Epithelial cell of esophagus (primary cell): Measurements from ENCODE around the gene MESP2.
"Not testable (repeated sequence)": the region's sequence is repeated elsewhere in the genome, so short reads cannot be mapped to it uniquely, and the experiment has no call there.

Source experiments
- DNase-seq: peaks from one replicate; pipeline ENCODE4 v3.0.0; 2010; ENCODE audit warnings: low read depth
- H3K4me3 ChIP-seq: 2 replicates; pipeline ENCODE4 v1.5.1; 2011; ENCODE audit warnings: mild to moderate bottlenecking, low read length, control low read depth
- CTCF ChIP-seq: IDR thresholded peaks from 2 replicates; pipeline ENCODE4 v1.5.1; 2011; ENCODE audit warnings: low read depth, mild to moderate bottlenecking, low read length, control low read depth, inconsistent platforms; ENCODE audit not compliant: insufficient read depth; ENCODE audit errors: missing control alignments

MESP2 gene

GRCh38 chr15:89783861-89784685 lies 7.9 kb downstream of the MESP2 start:
- no peak for TF ChIP-seq CTCF
- DNase-seq: no peak
- H3K4me3 ChIP-seq: no peak overlapping the region

- no peak for DNase-seq
- no peak for TF ChIP-seq CTCF
- no peak overlapping the region for H3K4me3 ChIP-seq
These were observed 8.5 kb downstream of the MESP2 start for GRCh38 chr15:89784686-89784960.

DNA sequence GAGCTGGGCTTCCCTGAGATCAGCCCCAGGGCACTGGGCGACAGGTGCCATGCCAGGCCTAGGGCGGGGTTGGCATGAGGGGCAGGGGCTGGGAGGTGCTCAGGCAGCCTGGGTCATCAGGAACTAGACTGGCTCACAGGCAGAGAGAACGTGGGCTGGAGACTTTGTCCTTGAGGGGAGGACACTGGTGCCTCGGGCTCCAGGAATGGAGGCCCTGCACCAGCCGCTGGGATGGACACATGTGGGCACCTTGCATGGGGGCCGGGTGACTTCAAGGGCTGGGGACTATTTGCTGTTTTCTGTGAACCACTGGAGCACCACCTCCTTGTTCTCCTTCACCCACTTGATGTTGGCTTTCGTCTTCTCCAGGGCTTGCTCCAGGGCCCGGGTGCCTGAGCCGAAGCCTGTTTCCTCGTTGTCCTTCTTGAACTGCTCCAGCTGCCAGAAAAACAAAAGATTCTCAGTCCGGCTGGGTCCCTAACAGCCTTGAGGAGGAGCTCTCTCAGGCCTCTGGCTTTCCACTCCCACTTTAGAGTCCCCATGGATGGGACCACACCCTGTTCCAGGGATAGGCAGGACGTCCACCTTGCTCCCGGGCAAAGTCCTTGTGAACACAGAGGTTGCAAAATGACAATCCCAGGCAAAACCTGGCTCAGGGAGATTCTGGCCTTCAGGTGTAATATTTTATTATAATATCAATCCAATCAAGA lies 9.1 kb downstream of the MESP2 start:
- no peak overlapping the region for H3K4me3 ChIP-seq
- TF ChIP-seq CTCF: no peak
- DNase-seq: no peak

DNA sequence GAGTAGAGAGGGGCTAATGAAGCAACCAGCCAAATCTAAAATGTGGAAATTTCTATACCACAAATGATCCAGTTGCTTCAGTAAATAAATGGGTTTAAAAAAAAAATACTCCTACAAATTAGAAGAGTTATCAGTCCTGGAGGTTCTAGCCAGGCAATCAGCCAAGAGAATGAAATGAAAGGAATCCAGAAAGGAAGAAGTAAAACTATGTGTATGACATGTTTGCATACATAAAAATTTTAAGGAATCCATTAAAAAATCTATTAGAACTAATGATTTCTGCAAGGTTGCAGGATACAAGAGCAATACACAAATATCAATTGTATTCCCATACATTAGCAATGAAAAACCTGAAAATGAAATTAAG lies 9.6 kb downstream of the MESP2 start:
- no peak overlapping the region for H3K4me3 ChIP-seq
- DNase-seq: no peak
- no peak for TF ChIP-seq CTCF

- no peak for DNase-seq
- TF ChIP-seq CTCF: no peak
- no peak overlapping the region for H3K4me3 ChIP-seq
These were observed 11.8 kb downstream of the MESP2 start for GRCh38 chr15:89787944-89788343.

DNA sequence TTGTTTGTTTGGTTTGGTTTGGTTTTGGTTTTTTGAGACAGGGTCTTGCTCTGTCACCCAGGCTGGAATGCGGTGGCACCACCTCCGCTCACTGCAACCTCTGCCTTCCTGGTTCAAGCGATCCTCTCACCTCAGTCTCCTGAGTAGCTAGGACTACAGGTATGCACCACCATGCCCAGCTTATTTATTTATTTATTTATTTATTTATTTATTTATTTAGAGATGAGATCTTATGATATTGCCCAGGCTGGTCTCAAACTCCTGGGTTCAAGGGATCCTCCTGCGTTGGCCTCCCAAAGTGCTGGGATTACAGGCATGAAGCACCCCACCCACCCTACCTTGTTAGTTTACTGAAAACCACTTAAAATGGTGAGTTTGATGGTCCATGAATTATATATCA lies 12.5 kb downstream of the MESP2 start:
- DNase-seq, H3K4me3 ChIP-seq: not testable (repeated sequence)

- H3K4me3 ChIP-seq: no peak overlapping the region
- no peak for DNase-seq
- TF ChIP-seq CTCF: no peak
These were observed 14.1 kb downstream of the MESP2 start for GRCh38 chr15:89790206-89790605.
